ENCODE results near the gene ABCA4.

The ABCA4 gene

GRCh38 chr1:94104776-94105580 is 16.0 kb downstream of the ABCA4 start:
- no peak for DNase-seq (ENCODE audit: low read depth in 1 of 2, low spot score in 1 of 2)

- DNase-seq (ENCODE audit: low read depth in 1 of 2, low spot score in 1 of 2) = no peak
Observed at GRCh38 chr1:94104127-94104684, 16.7 kb downstream of the ABCA4 start.

GRCh38 chr1:94103608-94104007 is 17.3 kb downstream of the ABCA4 start:
- no peak for DNase-seq (ENCODE audit: low read depth in 1 of 2, low spot score in 1 of 2)

- DNase-seq (ENCODE audit: low read depth in 1 of 2, low spot score in 1 of 2) = no peak
Observed at GRCh38 chr1:94101613-94102525, 19.1 kb downstream of the ABCA4 start.

GRCh38 chr1:94100785-94101612 is 19.9 kb downstream of the ABCA4 start:
- DNase-seq (ENCODE audit: low read depth in 1 of 2, low spot score in 1 of 2) = no peak

GRCh38 chr1:94100129-94100784 is 20.7 kb downstream of the ABCA4 start:
- DNase-seq (ENCODE audit: low read depth in 1 of 2, low spot score in 1 of 2) = no peak

GRCh38 chr1:94099303-94099702 is 21.6 kb downstream of the ABCA4 start:
- no peak for DNase-seq (ENCODE audit: low read depth in 1 of 2, low spot score in 1 of 2)

GRCh38 chr1:94098585-94099111 is 22.3 kb downstream of the ABCA4 start:
- DNase-seq (ENCODE audit: low read depth in 1 of 2, low spot score in 1 of 2) = no peak

- DNase-seq (ENCODE audit: low read depth in 1 of 2, low spot score in 1 of 2) = no peak
Observed at GRCh38 chr1:94096797-94097549, 24.0 kb downstream of the ABCA4 start.

- DNase-seq (ENCODE audit: low read depth in 1 of 2, low spot score in 1 of 2) = no peak
Observed at GRCh38 chr1:94095744-94096469, 25.0 kb downstream of the ABCA4 start.

- no peak for DNase-seq (ENCODE audit: low read depth in 1 of 2, low spot score in 1 of 2)
Observed at GRCh38 chr1:94095112-94095637, 25.8 kb downstream of the ABCA4 start.

GRCh38 chr1:94094469-94095111 is 26.4 kb downstream of the ABCA4 start:
- DNase-seq (ENCODE audit: low read depth in 1 of 2, low spot score in 1 of 2) = no peak

GRCh38 chr1:94093996-94094395 is 27.0 kb downstream of the ABCA4 start:
- DNase-seq (ENCODE audit: low read depth in 1 of 2, low spot score in 1 of 2) = no peak

- DNase-seq (ENCODE audit: low read depth in 1 of 2, low spot score in 1 of 2) = no peak
Observed at GRCh38 chr1:94093396-94093795, 27.6 kb downstream of the ABCA4 start.

- DNase-seq (ENCODE audit: low read depth in 1 of 2, low spot score in 1 of 2) = no peak
Observed at GRCh38 chr1:94092210-94092613, 28.7 kb downstream of the ABCA4 start.

GRCh38 chr1:94090761-94091160 is 30.2 kb downstream of the ABCA4 start:
- no peak for DNase-seq (ENCODE audit: low read depth in 1 of 2, low spot score in 1 of 2)

GRCh38 chr1:94087193-94087592 is 33.8 kb downstream of the ABCA4 start:
- no peak for DNase-seq (ENCODE audit: low read depth in 1 of 2, low spot score in 1 of 2)

- DNase-seq (ENCODE audit: low read depth in 1 of 2, low spot score in 1 of 2) = no peak
Observed at GRCh38 chr1:94084547-94084946, 36.4 kb downstream of the ABCA4 start.

Measured in stimulated activated CD4-positive, alpha-beta T cell treated with anti-CD3 and anti-CD28 coated beads, Interleukin-15, amount 100 ng/mL, for 1 hour (primary cell).